ENCODE measurements around the gene IFITM10.

DNA sequence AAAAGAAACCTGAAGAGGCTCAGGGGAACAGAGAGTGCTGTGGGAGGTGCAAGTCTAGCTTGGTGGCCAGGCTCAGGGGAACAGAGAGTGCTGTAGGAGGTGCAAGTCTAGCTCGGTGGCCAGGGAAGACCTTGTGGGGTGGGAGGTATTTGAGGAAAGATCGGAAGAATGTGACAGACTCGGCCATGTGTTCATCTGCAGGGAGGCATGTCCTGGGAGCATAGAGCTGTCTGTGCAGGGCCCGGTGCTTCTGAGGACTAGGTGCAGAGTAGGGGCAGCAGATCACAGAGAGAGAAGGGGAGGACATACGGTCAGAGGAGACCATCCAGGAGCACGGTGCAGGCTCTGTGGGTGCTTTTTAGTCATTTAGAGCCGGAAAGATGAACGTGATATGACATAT, 10.8 kb downstream of the IFITM10 start:
- no peak for TF ChIP-seq ZNF274 (IDR thresholded peaks at IDR 0.05; ENCODE audit: low read depth, low read length)
- TF ChIP-seq YY1 (IDR thresholded peaks at IDR 0.05; ENCODE audit: insufficient read depth, insufficient read length): no peak
